CD4-positive, alpha-beta memory T cell (primary cell): ENCODE data around the gene CENPN. TPM values are rescaled to one million over a fixed set of nuclear protein-coding genes. Genes with fewer than 3 reads are reported as not detected.

Experiments used
- CTCF ChIA-PET: fragments of 350-600 bp; sonication (Branson Sonifier 250); formaldehyde crosslinking; loops from one replicate; lab custom pipeline; 2021; ENCODE audit warnings: inconsistent platforms; ENCODE audit not compliant: partially characterized antibody; lab: Charles Lee
- POLR2A ChIA-PET: fragments of 350-600 bp; sonication (Branson Sonifier 250); formaldehyde crosslinking; loops from one replicate; lab custom pipeline; 2021; ENCODE audit not compliant: partially characterized antibody; lab: Charles Lee
- DNase-seq, 5 donors: peaks; one replicate each; pipeline versions ENCODE4 v3.0.0 to v3.0.0-alpha.2; 2020 to 2022; ENCODE audit warnings: mixed read lengths in 1 of 5
- H3K27ac ChIP-seq: one replicate; pipeline ENCODE4 v1.7.0; 2013; ENCODE audit warnings: low read depth, low read length
- H3K27me3 ChIP-seq: 2 replicates; pipeline ENCODE4 v1.7.0; 2013; ENCODE audit warnings: mild to moderate bottlenecking, low read length, moderate library complexity; ENCODE audit not compliant: insufficient read depth
- H3K36me3 ChIP-seq: 2 replicates; pipeline ENCODE4 v1.7.0; 2013; ENCODE audit warnings: mild to moderate bottlenecking, low read length, moderate library complexity; ENCODE audit not compliant: insufficient read depth
- H3K4me1 ChIP-seq: 2 replicates; pipeline ENCODE4 v1.7.0; 2013; ENCODE audit warnings: mild to moderate bottlenecking, low read length, moderate library complexity; ENCODE audit not compliant: insufficient read depth
- H3K4me3 ChIP-seq, 2 donors: one replicate each; pipeline ENCODE4 v1.7.0; 2013; ENCODE audit warnings: low read length in 2 of 2, mild to moderate bottlenecking in 1 of 2
- H3K9me3 ChIP-seq, 2 donors: one replicate each; pipeline ENCODE4 v1.7.0; 2013; ENCODE audit warnings: low read length in 2 of 2, control low read depth in 1 of 2; ENCODE audit not compliant: control insufficient read depth in 1 of 2
- H3K27ac Mint-ChIP-seq, 7 donors: one replicate each; pipeline ENCODE4 v1.8.0; 2020 to 2021; ENCODE audit warnings: mixed read lengths in 7 of 7, mild to moderate bottlenecking in 6 of 7, inconsistent platforms in 3 of 7, moderate library complexity in 3 of 7
- H3K27me3 Mint-ChIP-seq, 2 donors: one replicate each; pipeline ENCODE4 v1.8.0; 2020 to 2021; ENCODE audit warnings: mixed read lengths in 2 of 2
- H3K36me3 Mint-ChIP-seq, 2 donors: one replicate each; pipeline ENCODE4 v1.8.0; 2020 to 2021; ENCODE audit warnings: mixed read lengths in 2 of 2, inconsistent platforms in 1 of 2, mild to moderate bottlenecking in 1 of 2
- H3K4me1 Mint-ChIP-seq, 4 donors: one replicate each; pipeline ENCODE4 v1.8.0; 2020 to 2021; ENCODE audit warnings: mixed read lengths in 4 of 4, mild to moderate bottlenecking in 1 of 4
- H3K4me3 Mint-ChIP-seq, 8 donors: one replicate each; pipeline ENCODE4 v1.8.0; 2020 to 2021; ENCODE audit warnings: mixed read lengths in 8 of 8, mild to moderate bottlenecking in 7 of 8, moderate library complexity in 6 of 8, inconsistent platforms in 3 of 8
- H3K9me3 Mint-ChIP-seq, 8 donors: one replicate each; pipeline ENCODE4 v1.8.0; 2020 to 2021; ENCODE audit warnings: mixed read lengths in 8 of 8, mild to moderate bottlenecking in 5 of 8, inconsistent platforms in 3 of 8, moderate library complexity in 1 of 8
- intact Hi-C: fragments of 100-400 bp; cut with micrococcal nuclease; formaldehyde crosslinking; loops from one replicate; pipeline ENCODE4 v1.15.1; 2023
- polyA plus RNA-seq, 2 donors: library from polyadenylated mRNA; unstranded; fragments of 300-500 nt; fragmentation: Illumina TruSeq; gene quantifications; one replicate each; pipeline ENCODE4 v1.2.3, GENCODE V29; 2021
- total RNA-seq, 2 experiments: library from RNA; stranded (reverse); gene quantifications; one replicate each; pipeline ENCODE4 v1.2.3, GENCODE V29; 2021

CENPN gene
- total and polyA plus RNA-seq, 4 experiments from 2014 or later = 2.9 to 4.0 (median 3.6) TPM

DNA sequence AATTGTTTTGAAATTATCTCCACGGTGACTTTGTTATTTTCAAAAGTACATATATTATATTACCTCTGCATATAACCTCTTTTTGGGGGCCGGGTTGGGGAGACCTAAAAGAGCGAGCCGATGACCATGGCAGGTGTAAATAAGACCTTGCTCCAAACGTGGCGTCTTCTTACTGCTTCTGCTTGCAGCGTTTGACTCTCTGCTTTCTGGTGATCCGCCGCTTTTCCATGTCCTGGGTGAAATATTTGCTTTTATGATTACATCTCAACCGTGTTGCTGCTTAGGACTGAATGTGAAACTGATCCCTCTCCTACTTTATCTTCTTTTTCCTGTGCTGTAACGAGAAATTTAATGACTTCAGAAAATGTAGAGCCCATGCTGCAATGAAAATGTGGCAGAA, 46.7 kb downstream of the CENPN start:
- H3K36me3 ChIP-seq = no peaks in the 10 kb centered on the region
- Mint-ChIP-seq H3K27ac (no peak overlapping the region), H3K4me3 (no peak overlapping the region), H3K36me3 (peaks cover 6 to 13% of the 10 kb centered on the region in 2 donors), H3K27me3 (peaks cover 0 to 3% of the 10 kb centered on the region in 2 donors), H3K4me1 (no peaks in the 10 kb centered on the region), H3K9me3 (peaks cover 0 to 23% (median 17%) of the 10 kb centered on the region in 8 donors)
- CTCF ChIA-PET = interaction anchor here (1.0 kb wide), 1 partner anchor 18 kb away, joined by 3 read pairs; the partner anchor contains the start of gene ATMIN
- H3K4me1 ChIP-seq = no peaks in the 10 kb centered on the region
- POLR2A ChIA-PET = no interaction called here
- H3K9me3 ChIP-seq = no peaks in the 10 kb centered on the region
- intact Hi-C loops = no loop called here
- H3K27ac ChIP-seq = no peak overlapping the region
- H3K4me3 ChIP-seq = no peak overlapping the region
- no peaks in the 10 kb centered on the region for H3K27me3 ChIP-seq
- no peak for DNase-seq

DNA sequence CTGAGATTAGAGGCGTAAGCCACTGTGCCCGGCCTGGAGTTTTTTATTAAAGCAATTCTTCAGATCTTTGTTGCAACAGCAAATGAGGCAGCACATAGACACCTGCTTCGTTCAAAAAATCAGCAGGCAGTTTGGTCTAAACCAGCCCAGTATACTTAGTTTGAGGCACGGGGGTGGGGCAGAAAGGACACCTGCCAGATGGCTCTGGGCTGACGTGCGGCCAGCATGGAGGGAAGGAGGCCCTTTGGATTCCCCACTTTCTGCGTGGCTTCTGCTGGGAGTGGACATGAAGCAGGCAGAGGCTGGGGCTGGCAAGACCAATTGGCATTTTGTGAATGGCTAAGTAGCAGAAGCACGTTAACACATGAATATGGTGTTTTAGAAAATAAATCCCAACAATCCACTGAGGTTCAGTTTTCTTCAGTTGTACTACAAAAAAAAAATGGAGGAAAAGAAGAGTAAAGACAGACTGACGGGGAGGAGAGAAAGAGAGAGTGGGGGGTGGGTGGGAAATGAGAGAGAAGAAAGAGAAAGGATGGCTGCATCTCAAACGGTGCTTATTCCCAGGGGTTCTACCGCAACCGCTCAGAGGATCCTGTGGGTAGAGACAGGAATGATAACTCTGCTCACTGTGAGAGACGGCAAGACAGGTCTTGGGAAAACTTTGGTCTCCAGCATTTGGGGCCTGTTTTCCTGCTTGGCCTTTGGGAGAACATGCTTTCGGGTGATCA, 53.7 kb downstream of the CENPN start:
- Mint-ChIP-seq H3K27me3 (no peaks in the 10 kb centered on the region), H3K36me3 (no peaks in the 10 kb centered on the region), H3K27ac (no peak overlapping the region), H3K4me3 (no peak overlapping the region), H3K4me1 (no peaks in the 10 kb centered on the region), H3K9me3 (no peaks in the 10 kb centered on the region)
- Histone ChIP-seq H3K9me3 (no peaks in the 10 kb centered on the region), H3K36me3 (no peaks in the 10 kb centered on the region), H3K27ac (no peak overlapping the region), H3K4me1 (no peaks in the 10 kb centered on the region), H3K27me3 (no peaks in the 10 kb centered on the region), H3K4me3 (no peak overlapping the region)
- DNase-seq = no peak
- CTCF ChIA-PET = interaction anchor here (1.2 kb wide), 1 partner anchor 12 kb away, joined by 3 read pairs; no protein-coding TSS in a partner anchor
- POLR2A ChIA-PET = no interaction called here
- intact Hi-C loops = no loop called here

DNA sequence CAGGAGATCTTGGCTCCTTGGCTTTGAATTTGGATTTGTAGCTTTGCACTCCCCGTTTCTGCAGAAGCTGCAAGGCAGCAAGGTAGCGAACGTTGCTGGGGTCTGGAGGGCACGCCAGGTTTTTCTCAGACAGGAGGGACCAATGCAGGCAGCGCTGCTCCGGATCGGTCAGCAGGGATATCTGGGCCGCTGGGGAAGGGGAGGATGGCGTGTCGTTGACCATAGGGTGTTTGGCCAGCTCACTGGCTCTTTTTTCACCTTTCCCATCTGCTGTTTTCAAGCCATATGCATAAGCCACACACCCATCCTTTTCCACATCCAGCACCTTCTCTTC, 54.3 kb downstream of the CENPN start:
- DNase-seq = no peak
- CTCF ChIA-PET = interaction anchor here (1.2 kb wide), 1 partner anchor 11 kb away, joined by 3 read pairs; no protein-coding TSS in a partner anchor
- Mint-ChIP-seq H3K36me3 (no peaks in the 10 kb centered on the region), H3K9me3 (no peaks in the 10 kb centered on the region), H3K27ac (no peak overlapping the region), H3K4me1 (no peaks in the 10 kb centered on the region), H3K27me3 (no peaks in the 10 kb centered on the region), H3K4me3 (no peak overlapping the region)
- H3K4me1 ChIP-seq = no peaks in the 10 kb centered on the region
- H3K36me3 ChIP-seq = no peaks in the 10 kb centered on the region
- no peaks in the 10 kb centered on the region for H3K9me3 ChIP-seq
- intact Hi-C loops = no loop called here
- no peak overlapping the region for H3K27ac ChIP-seq
- H3K27me3 ChIP-seq = no peaks in the 10 kb centered on the region
- no peak overlapping the region for H3K4me3 ChIP-seq
- POLR2A ChIA-PET = no interaction called here

DNA sequence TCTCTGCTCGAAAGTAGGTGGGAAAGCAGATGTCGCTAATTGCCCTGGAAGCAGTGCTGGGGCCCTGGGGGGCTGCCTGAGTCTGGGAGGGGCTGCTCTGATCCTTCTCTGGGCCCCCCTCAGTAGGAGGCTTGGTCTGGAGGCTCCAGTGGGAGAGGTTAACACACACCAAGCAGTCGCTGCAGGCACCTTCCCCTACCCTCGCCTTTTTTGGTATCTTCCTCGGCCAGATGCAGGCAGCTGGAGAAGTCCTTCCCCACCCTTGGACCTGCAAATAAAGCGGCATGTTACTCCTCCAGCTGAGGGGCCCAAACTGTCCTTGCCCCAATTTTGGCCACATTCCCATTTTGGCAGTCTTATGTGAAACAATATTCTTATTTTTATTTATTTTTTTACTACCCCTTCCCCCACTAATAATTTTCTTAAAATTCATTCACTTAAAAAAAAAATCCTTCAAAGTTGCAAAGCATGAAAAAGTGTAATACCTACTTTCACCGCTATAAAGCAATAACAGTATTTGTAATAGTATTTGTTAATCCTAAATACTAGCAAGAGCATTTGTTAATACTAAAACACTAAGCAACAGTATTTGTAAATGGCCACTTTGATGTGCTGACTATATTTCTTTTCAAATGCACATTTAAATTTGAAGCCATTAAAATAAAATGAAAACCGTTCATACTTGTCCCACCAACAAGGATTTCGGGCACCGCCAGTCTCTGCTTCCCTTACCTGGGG, 55.0 kb downstream of the CENPN start:
- intact Hi-C loops = no loop called here

DNA sequence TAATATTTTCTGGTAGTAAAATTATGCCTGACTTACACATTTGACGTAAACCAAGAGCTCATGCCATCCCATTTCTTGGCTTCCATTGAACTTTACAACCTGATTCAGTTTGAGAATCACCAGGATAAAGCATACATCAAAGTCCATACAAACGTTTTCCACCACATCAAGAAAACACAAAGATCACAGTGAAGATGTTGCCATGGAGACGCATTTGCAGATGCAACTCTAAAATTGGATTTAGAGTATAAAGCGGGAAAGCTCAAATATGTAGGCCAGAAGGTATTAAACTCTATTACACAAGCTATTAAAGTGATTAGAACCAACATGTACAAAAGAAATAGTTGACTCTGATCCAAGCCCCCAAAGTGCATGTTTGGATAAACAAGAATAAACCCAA, 59.7 kb downstream of the CENPN start:
- Histone ChIP-seq H3K27ac (no peak overlapping the region), H3K36me3 (no peaks in the 10 kb centered on the region), H3K4me3 (no peak overlapping the region), H3K27me3 (no peaks in the 10 kb centered on the region), H3K4me1 (no peaks in the 10 kb centered on the region), H3K9me3 (no peaks in the 10 kb centered on the region)
- Mint-ChIP-seq H3K4me3 (no peak overlapping the region), H3K27me3 (no peaks in the 10 kb centered on the region), H3K36me3 (no peaks in the 10 kb centered on the region), H3K27ac (no peak overlapping the region), H3K9me3 (no peaks in the 10 kb centered on the region), H3K4me1 (peaks cover 0 to 3% (median 0%) of the 10 kb centered on the region in 4 donors)
- intact Hi-C loops = no loop called here
- ChIA-PET POLR2A (no interaction called here), CTCF (no interaction called here)
- no peak for DNase-seq

More for the DNA sequence above, 55.0 kb downstream of the CENPN start:
- Histone ChIP-seq H3K4me3 (no peak overlapping the region), H3K4me1 (no peaks in the 10 kb centered on the region), H3K36me3 (no peaks in the 10 kb centered on the region), H3K9me3 (no peaks in the 10 kb centered on the region), H3K27ac (no peak overlapping the region), H3K27me3 (no peaks in the 10 kb centered on the region)
- CTCF ChIA-PET = interaction anchor here (1.2 kb wide), 1 partner anchor 10 kb away, joined by 3 read pairs; no protein-coding TSS in a partner anchor
- H3K36me3 Mint-ChIP-seq = no peaks in the 10 kb centered on the region
- POLR2A ChIA-PET = no interaction called here
- H3K27me3 Mint-ChIP-seq = no peaks in the 10 kb centered on the region
- DNase-seq = no peak
- peak overlapping the region in 1 of 7 donors; percentile 31 for H3K27ac Mint-ChIP-seq
- H3K4me3 Mint-ChIP-seq = no peak overlapping the region
- H3K4me1 Mint-ChIP-seq = peaks cover 0 to 3% (median 0%) of the 10 kb centered on the region in 4 donors
- no peaks in the 10 kb centered on the region for H3K9me3 Mint-ChIP-seq

DNA sequence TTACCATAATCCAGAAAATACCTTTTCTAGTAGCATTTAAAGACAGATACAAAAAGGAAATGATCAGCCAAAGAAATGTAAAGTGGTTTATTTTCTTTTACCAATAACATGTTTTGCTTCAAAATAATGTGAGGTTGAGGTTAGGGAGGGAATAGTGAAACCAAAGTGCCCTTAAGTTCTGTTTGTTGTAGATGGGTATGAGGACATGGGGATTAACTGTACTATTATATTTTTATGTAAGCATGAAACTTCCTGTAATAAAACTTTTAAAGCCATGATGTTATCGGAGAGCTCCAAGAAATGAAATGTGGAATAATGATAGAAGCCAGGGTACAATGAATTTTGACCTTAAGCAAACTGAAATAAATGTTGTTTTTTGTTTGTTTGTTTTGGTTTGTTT, 60.2 kb downstream of the CENPN start:
- no peaks in the 10 kb centered on the region for H3K36me3 Mint-ChIP-seq
- ChIA-PET CTCF (no interaction called here), POLR2A (no interaction called here)
- H3K36me3 ChIP-seq = no peaks in the 10 kb centered on the region
- no peaks in the 10 kb centered on the region for H3K9me3 ChIP-seq
- DNase-seq = no peak
- no peaks in the 10 kb centered on the region for H3K4me1 ChIP-seq
- H3K9me3 Mint-ChIP-seq = no peaks in the 10 kb centered on the region
- no peak overlapping the region for H3K4me3 Mint-ChIP-seq
- peaks cover 0 to 2% of the 10 kb centered on the region in 2 donors for H3K27me3 Mint-ChIP-seq
- intact Hi-C loops = no loop called here
- H3K4me3 ChIP-seq = no peak overlapping the region
- peaks cover 0 to 3% (median 0%) of the 10 kb centered on the region in 4 donors for H3K4me1 Mint-ChIP-seq
- no peak overlapping the region for H3K27ac Mint-ChIP-seq
- H3K27me3 ChIP-seq = no peaks in the 10 kb centered on the region
- no peak overlapping the region for H3K27ac ChIP-seq

DNA sequence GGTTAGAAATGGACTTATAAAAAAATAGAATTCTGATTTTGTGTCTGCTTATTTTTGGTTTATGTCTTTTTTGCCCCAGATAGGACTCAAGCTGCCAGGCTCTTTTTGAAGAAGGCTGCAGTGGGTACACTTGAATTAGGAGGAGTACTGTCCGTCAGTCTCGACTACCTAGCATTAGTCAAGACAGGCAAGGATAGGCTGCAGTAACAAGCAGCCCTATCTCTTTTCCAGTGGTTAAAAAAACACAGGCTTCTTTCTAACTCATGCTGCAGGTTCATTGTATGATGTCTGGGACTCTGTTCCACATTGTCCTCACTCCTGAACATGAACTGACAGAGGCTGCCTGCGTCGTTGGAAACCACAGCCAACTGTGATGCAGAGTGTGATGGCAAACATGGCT, 62.0 kb downstream of the CENPN start:
- Mint-ChIP-seq H3K4me1 (peaks cover 0 to 3% (median 0%) of the 10 kb centered on the region in 4 donors), H3K4me3 (no peak overlapping the region), H3K9me3 (no peaks in the 10 kb centered on the region), H3K27ac (no peak overlapping the region), H3K36me3 (no peaks in the 10 kb centered on the region), H3K27me3 (peaks cover 0 to 2% of the 10 kb centered on the region in 2 donors)
- intact Hi-C loops = no loop called here
- H3K9me3 ChIP-seq = no peaks in the 10 kb centered on the region
- H3K4me3 ChIP-seq = no peak overlapping the region
- ChIA-PET CTCF (no interaction called here), POLR2A (no interaction called here)
- no peaks in the 10 kb centered on the region for H3K36me3 ChIP-seq
- H3K4me1 ChIP-seq = no peaks in the 10 kb centered on the region
- no peak for DNase-seq
- no peak overlapping the region for H3K27ac ChIP-seq
- no peaks in the 10 kb centered on the region for H3K27me3 ChIP-seq
